Peyer's patch (tissue), 4 donors: Measurements from ENCODE around the gene INO80B.

Source experiments
- POLR2A ChIP-seq, 2 donors: fragments of 450-650 bp; IDR thresholded peaks; one replicate each; pipeline ENCODE4 v1.5.1; 2017; ENCODE audit warnings: antibody characterized with exemption in 2 of 2, mild to moderate bottlenecking in 2 of 2, moderate library complexity in 2 of 2
- TF ChIP-seq, protein P1 (sequence below), 6 experiments: fragments of 450-650 bp in 4 of 6; fragments of 200-600 bp in 2 of 6; sonication (generic) in 1 of 6; IDR thresholded peaks; one replicate each; pipeline ENCODE4 v1.5.1; 2017 to 2019; ENCODE audit warnings: antibody characterized with exemption in 6 of 6, mild to moderate bottlenecking in 3 of 6, moderate library complexity in 1 of 6

DNA sequence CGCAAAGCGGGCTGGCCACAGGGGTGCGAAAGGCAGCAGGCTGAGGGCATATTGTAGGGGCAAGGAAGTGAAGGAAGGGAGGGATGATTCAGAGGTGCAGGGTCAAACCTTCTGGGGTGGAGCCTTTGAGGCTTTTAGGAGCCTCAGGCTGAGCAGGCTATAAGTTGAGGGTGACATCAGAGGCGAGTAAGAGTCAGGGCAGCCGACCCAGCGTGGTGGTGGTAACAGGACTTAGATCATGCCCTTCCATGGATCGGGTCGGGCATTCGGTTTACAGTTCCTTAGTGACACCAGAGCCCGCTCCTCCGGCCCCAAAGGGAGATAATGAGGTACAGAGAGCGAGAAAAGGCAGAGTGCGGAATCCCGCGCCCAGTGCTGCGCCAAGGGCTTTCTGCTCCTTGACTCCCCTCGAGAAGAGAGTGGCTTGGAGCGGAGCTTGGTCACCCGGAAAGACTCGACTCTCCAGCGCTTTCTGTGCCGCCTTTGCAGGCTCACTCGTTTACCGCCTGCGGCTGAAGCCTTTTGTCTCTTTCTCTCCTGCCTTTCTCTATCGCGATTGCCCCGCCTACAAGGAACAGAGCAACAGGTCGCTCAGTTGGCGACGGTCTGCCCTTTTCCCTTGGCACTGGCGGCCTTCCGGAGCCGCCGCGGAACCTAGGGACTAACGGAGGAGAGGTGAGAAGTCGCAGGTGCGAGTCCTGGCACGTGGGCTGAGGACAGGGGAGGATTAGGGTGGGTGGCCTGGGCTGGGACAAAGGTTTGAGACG lies 43.8 kb downstream of the INO80B start:
- TF ChIP-seq, protein P1, sequence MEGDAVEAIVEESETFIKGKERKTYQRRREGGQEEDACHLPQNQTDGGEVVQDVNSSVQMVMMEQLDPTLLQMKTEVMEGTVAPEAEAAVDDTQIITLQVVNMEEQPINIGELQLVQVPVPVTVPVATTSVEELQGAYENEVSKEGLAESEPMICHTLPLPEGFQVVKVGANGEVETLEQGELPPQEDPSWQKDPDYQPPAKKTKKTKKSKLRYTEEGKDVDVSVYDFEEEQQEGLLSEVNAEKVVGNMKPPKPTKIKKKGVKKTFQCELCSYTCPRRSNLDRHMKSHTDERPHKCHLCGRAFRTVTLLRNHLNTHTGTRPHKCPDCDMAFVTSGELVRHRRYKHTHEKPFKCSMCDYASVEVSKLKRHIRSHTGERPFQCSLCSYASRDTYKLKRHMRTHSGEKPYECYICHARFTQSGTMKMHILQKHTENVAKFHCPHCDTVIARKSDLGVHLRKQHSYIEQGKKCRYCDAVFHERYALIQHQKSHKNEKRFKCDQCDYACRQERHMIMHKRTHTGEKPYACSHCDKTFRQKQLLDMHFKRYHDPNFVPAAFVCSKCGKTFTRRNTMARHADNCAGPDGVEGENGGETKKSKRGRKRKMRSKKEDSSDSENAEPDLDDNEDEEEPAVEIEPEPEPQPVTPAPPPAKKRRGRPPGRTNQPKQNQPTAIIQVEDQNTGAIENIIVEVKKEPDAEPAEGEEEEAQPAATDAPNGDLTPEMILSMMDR (IDR thresholded peaks at IDR 0.05): no peak
- TF ChIP-seq POLR2A (IDR thresholded peaks at IDR 0.05): no peak
